Mesendoderm (in vitro differentiated cells): ENCODE data around the gene GREB1.

ENCODE experiments used
- DNase-seq: peaks from one replicate; pipeline ENCODE4 v3.0.0; 2013
- H2AK5ac ChIP-seq: 2 replicates; pipeline ENCODE4 v1.6.1; 2013; ENCODE audit warnings: low read length, inconsistent platforms
- H2BK120ac ChIP-seq: 2 replicates; pipeline ENCODE4 v1.6.1; 2013; ENCODE audit warnings: low read depth, mild to moderate bottlenecking, low read length, moderate library complexity, mixed read lengths
- H2BK15ac ChIP-seq: replicated peaks from 2 replicates; pipeline ENCODE4 v1.6.1; 2013; ENCODE audit warnings: low read depth, mild to moderate bottlenecking, moderate library complexity
- H2BK5ac ChIP-seq: 2 replicates; pipeline ENCODE4 v1.6.1; 2013; ENCODE audit warnings: low read length, inconsistent platforms
- H3K18ac ChIP-seq: 2 replicates; pipeline ENCODE4 v1.6.1; 2013; ENCODE audit warnings: mild to moderate bottlenecking, low read length, mixed read lengths
- H3K23ac ChIP-seq: one replicate; pipeline ENCODE4 v1.6.1; 2013; ENCODE audit warnings: low read length
- H3K27ac ChIP-seq: 2 replicates; pipeline ENCODE4 v1.5.1; 2013; ENCODE audit warnings: low read depth, mild to moderate bottlenecking, inconsistent platforms, low read length, moderate library complexity
- H3K27me3 ChIP-seq: 2 replicates; pipeline ENCODE4 v1.6.1; 2013; ENCODE audit warnings: low read length, control low read depth, mild to moderate bottlenecking, inconsistent platforms; ENCODE audit not compliant: insufficient read depth, poor library complexity
- H3K36me3 ChIP-seq: 2 replicates; pipeline ENCODE4 v1.6.1; 2013; ENCODE audit warnings: low read length, inconsistent platforms; ENCODE audit not compliant: control insufficient read depth, insufficient read depth
- H3K4ac ChIP-seq: one replicate; pipeline ENCODE4 v1.6.1; 2013; ENCODE audit warnings: low read depth, mild to moderate bottlenecking, low read length, moderate library complexity
- H3K4me1 ChIP-seq: 2 replicates; pipeline ENCODE4 v1.6.1; 2013; ENCODE audit warnings: low read depth, low read length, inconsistent platforms; ENCODE audit not compliant: control insufficient read depth
- H3K4me2 ChIP-seq: 2 replicates; pipeline ENCODE4 v1.6.1; 2013; ENCODE audit warnings: low read length
- H3K4me3 ChIP-seq: 2 replicates; pipeline ENCODE4 v1.5.1; 2013; ENCODE audit warnings: mild to moderate bottlenecking, low read length
- H3K56ac ChIP-seq: one replicate; pipeline ENCODE4 v1.6.1; 2013; ENCODE audit warnings: low read length
- H3K79me1 ChIP-seq: 2 replicates; pipeline ENCODE4 v1.6.1; 2013; ENCODE audit warnings: low read length, inconsistent platforms
- H3K79me2 ChIP-seq: 2 replicates; pipeline ENCODE4 v1.6.1; 2013; ENCODE audit warnings: mild to moderate bottlenecking, low read length; ENCODE audit not compliant: control insufficient read depth, insufficient read depth
- H3K9ac ChIP-seq: 2 replicates; pipeline ENCODE4 v1.6.1; 2013; ENCODE audit warnings: low read length, inconsistent platforms
- H4K5ac ChIP-seq: one replicate; pipeline ENCODE4 v1.6.1; 2013; ENCODE audit warnings: low read length
- H4K8ac ChIP-seq: one replicate; pipeline ENCODE4 v1.6.1; 2013; ENCODE audit warnings: low read depth, mild to moderate bottlenecking, control low read depth, low read length, moderate library complexity
- WGBS: extraction: QIAGEN DNeasy Blood & Tissue Kit; methylation state at CpG from one replicate; pipeline ENCODE4 v1.1.7; 2013; ENCODE audit warnings: low lambda C conversion rate, missing lambda C conversion rate; ENCODE audit not compliant: insufficient coverage; ENCODE audit errors: extremely low coverage; 5-methylcytosine and 5-hydroxymethylcytosine counted together

GREB1 gene

DNA sequence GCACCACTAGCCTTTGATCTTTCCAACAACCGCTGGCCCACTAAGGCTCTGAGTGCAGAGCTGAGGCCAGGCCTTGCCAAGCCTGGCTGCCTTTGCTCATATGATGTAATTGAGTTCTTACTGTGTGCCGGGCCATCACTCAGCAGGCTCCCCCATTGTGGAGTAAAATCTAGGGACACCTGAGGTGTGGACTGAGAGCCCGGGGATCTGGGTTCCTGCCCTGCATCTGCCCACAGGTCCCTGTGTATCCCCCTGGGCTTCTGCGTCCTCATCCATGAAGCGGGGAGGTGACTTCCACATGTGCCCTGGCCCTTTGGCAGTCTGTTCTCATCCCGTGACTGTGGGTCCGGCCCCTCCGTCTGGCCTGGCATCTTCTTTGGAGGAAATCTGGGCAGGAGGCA lies 33.8 kb downstream of the GREB1 start:
- WGBS = no CpG with 5 or more reads among the region's 8 CpGs
- H3K23ac ChIP-seq = no peak overlapping the region
- no peak overlapping the region for H3K4me2 ChIP-seq
- H3K4me1 ChIP-seq = no peaks in the 10 kb centered on the region
- no peak overlapping the region for H2BK15ac ChIP-seq
- no peak overlapping the region for H2BK5ac ChIP-seq
- no peaks in the 10 kb centered on the region for H3K79me2 ChIP-seq
- H4K5ac ChIP-seq = no peak overlapping the region
- no peak overlapping the region for H4K8ac ChIP-seq
- no peak overlapping the region for H3K27ac ChIP-seq
- no peak overlapping the region for H2AK5ac ChIP-seq
- no peak for DNase-seq
- H3K9ac ChIP-seq = no peak overlapping the region
- no peak overlapping the region for H3K4me3 ChIP-seq
- no peak overlapping the region for H3K4ac ChIP-seq
- no peaks in the 10 kb centered on the region for H3K27me3 ChIP-seq
- H3K79me1 ChIP-seq = no peaks in the 10 kb centered on the region
- H2BK120ac ChIP-seq = no peak overlapping the region
- no peak overlapping the region for H3K56ac ChIP-seq
- no peaks in the 10 kb centered on the region for H3K36me3 ChIP-seq
- H3K18ac ChIP-seq = no peak overlapping the region

- no CpG with 5 or more reads among the region's 10 CpGs for WGBS
- no peaks in the 10 kb centered on the region for H3K4me1 ChIP-seq
- no peaks in the 10 kb centered on the region for H3K36me3 ChIP-seq
- H3K9ac ChIP-seq = no peak overlapping the region
- H4K8ac ChIP-seq = no peak overlapping the region
- no peak overlapping the region for H4K5ac ChIP-seq
- H2BK5ac ChIP-seq = no peak overlapping the region
- no peak overlapping the region for H3K4me3 ChIP-seq
- H3K18ac ChIP-seq = no peak overlapping the region
- H3K79me2 ChIP-seq = no peaks in the 10 kb centered on the region
- H2BK120ac ChIP-seq = no peak overlapping the region
- no peak overlapping the region for H2AK5ac ChIP-seq
- no peak overlapping the region for H2BK15ac ChIP-seq
- no peak overlapping the region for H3K23ac ChIP-seq
- H3K4ac ChIP-seq = no peak overlapping the region
- no peak overlapping the region for H3K27ac ChIP-seq
- no peak overlapping the region for H3K4me2 ChIP-seq
- H3K56ac ChIP-seq = no peak overlapping the region
- no peaks in the 10 kb centered on the region for H3K79me1 ChIP-seq
- H3K27me3 ChIP-seq = no peaks in the 10 kb centered on the region
- DNase-seq = no peak
Observed at GRCh38 chr2:11568436-11568835, 34.6 kb downstream of the GREB1 start.

GRCh38 chr2:11569636-11570035 lies 35.8 kb downstream of the GREB1 start:
- no peak overlapping the region for H2BK120ac ChIP-seq
- no peak overlapping the region for H4K8ac ChIP-seq
- no CpG with 5 or more reads among the region's 7 CpGs for WGBS
- H2BK15ac ChIP-seq = no peak overlapping the region
- no peak overlapping the region for H2BK5ac ChIP-seq
- H3K79me2 ChIP-seq = no peaks in the 10 kb centered on the region
- no peak for DNase-seq
- H3K4me2 ChIP-seq = no peak overlapping the region
- H2AK5ac ChIP-seq = no peak overlapping the region
- H3K18ac ChIP-seq = no peak overlapping the region
- H3K79me1 ChIP-seq = no peaks in the 10 kb centered on the region
- H3K27ac ChIP-seq = no peak overlapping the region
- no peak overlapping the region for H3K4ac ChIP-seq
- H3K9ac ChIP-seq = no peak overlapping the region
- peak overlapping the region; percentile 48 for H3K23ac ChIP-seq
- no peak overlapping the region for H3K4me3 ChIP-seq
- no peaks in the 10 kb centered on the region for H3K36me3 ChIP-seq
- H4K5ac ChIP-seq = no peak overlapping the region
- no peaks in the 10 kb centered on the region for H3K4me1 ChIP-seq
- peak overlapping the region; percentile 1 for H3K56ac ChIP-seq
- no peaks in the 10 kb centered on the region for H3K27me3 ChIP-seq

DNA sequence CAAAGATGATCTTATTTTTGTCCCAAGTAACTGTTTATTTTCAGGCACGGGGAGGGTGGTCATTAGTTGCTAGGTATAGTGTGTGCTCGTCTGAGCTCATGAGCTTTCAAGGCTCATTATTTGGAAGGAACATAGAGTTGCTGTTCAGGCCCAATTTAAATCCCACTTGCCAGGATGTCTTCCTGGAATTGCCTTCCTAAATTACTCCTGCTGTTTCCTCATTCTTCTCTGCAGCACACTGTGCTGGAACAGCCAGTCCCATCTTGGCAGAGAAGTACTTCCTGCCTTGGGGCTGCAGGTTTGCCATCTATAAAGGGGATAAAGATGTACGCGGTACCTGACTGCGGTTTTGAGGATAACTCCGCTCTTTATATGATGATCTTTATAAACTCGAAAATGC lies 37.3 kb downstream of the GREB1 start:
- no peak overlapping the region for H4K8ac ChIP-seq
- no peak overlapping the region for H2AK5ac ChIP-seq
- H3K56ac ChIP-seq = no peak overlapping the region
- H2BK15ac ChIP-seq = no peak overlapping the region
- H3K4me2 ChIP-seq = no peak overlapping the region
- no peak overlapping the region for H3K9ac ChIP-seq
- no peaks in the 10 kb centered on the region for H3K4me1 ChIP-seq
- H3K27me3 ChIP-seq = no peaks in the 10 kb centered on the region
- WGBS = no CpG with 5 or more reads among the region's 7 CpGs
- no peak for DNase-seq
- H2BK120ac ChIP-seq = no peak overlapping the region
- no peak overlapping the region for H3K4me3 ChIP-seq
- no peaks in the 10 kb centered on the region for H3K79me2 ChIP-seq
- H4K5ac ChIP-seq = no peak overlapping the region
- H2BK5ac ChIP-seq = no peak overlapping the region
- no peaks in the 10 kb centered on the region for H3K36me3 ChIP-seq
- H3K79me1 ChIP-seq = no peaks in the 10 kb centered on the region
- H3K18ac ChIP-seq = no peak overlapping the region
- H3K23ac ChIP-seq = no peak overlapping the region
- H3K27ac ChIP-seq = no peak overlapping the region
- H3K4ac ChIP-seq = no peak overlapping the region

- H2BK15ac ChIP-seq = no peak overlapping the region
- H3K4me3 ChIP-seq = no peak overlapping the region
- H3K27me3 ChIP-seq = no peaks in the 10 kb centered on the region
- H3K18ac ChIP-seq = no peak overlapping the region
- H2BK120ac ChIP-seq = no peak overlapping the region
- no peaks in the 10 kb centered on the region for H3K36me3 ChIP-seq
- no peak overlapping the region for H3K9ac ChIP-seq
- H3K79me1 ChIP-seq = no peaks in the 10 kb centered on the region
- no peak overlapping the region for H2BK5ac ChIP-seq
- H3K4ac ChIP-seq = no peak overlapping the region
- H3K4me1 ChIP-seq = no peaks in the 10 kb centered on the region
- no peak overlapping the region for H3K23ac ChIP-seq
- no peak overlapping the region for H3K4me2 ChIP-seq
- no CpG with 5 or more reads among the region's 9 CpGs for WGBS
- H3K56ac ChIP-seq = no peak overlapping the region
- no peak for DNase-seq
- no peak overlapping the region for H4K5ac ChIP-seq
- H3K79me2 ChIP-seq = no peaks in the 10 kb centered on the region
- H2AK5ac ChIP-seq = no peak overlapping the region
- H4K8ac ChIP-seq = no peak overlapping the region
- no peak overlapping the region for H3K27ac ChIP-seq
Observed at GRCh38 chr2:11572996-11573395, 39.2 kb downstream of the GREB1 start.

- Histone ChIP-seq H3K4me2 (no peak overlapping the region), H3K4ac (no peak overlapping the region), H2AK5ac (no peak overlapping the region), H3K4me1 (peaks cover 1% of the 10 kb centered on the region), H4K8ac (no peak overlapping the region), H2BK5ac (no peak overlapping the region), H3K36me3 (no peaks in the 10 kb centered on the region), H3K4me3 (no peak overlapping the region), H3K79me1 (no peaks in the 10 kb centered on the region), H3K79me2 (no peaks in the 10 kb centered on the region), H2BK120ac (no peak overlapping the region), H3K18ac (no peak overlapping the region), H3K56ac (no peak overlapping the region), H3K9ac (no peak overlapping the region), H2BK15ac (no peak overlapping the region), H3K27ac (no peak overlapping the region), H3K27me3 (no peaks in the 10 kb centered on the region), H3K23ac (no peak overlapping the region), H4K5ac (no peak overlapping the region)
- DNase-seq = no peak
- no CpG with 5 or more reads among the region's 10 CpGs for WGBS
Observed at GRCh38 chr2:11573418-11574175, 39.8 kb downstream of the GREB1 start.
